Measurements from ENCODE around the gene GPR157. TPM values are rescaled to one million over a fixed set of nuclear protein-coding genes. Genes with fewer than 3 reads are reported as not detected.

GPR157 gene
- total and polyA plus RNA-seq, 2 experiments from 2014 or later = 0.81 to 3.9 TPM

DNA sequence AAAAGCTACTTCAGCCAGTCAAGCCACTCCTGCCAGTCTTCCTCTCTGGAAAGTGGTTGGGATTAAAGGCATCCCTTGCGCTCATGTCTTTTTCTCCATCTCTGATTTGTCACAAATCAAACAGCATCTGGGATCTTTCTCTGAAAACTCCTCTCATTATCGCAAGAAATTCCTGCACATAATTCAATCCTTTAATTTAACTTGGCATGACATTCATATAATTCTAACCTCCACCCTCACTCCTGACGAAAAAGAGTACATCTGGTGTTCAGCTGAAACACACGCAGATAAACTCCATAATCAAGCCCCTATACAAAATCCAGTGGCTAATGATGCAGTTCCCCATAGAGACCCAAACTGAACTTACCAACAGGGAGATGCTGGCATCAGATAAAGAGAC is 40.1 kb downstream of the GPR157 start:
- Histone ChIP-seq H3K4me2 (no peak overlapping the region), H3K27ac (ENCODE audit: low read depth) (no peak overlapping the region), H4K20me1 (replicated peaks; ENCODE audit: insufficient read depth) (no peaks in the 10 kb centered on the region), H3F3A (replicated peaks; ENCODE audit: low read depth) (no peaks in the 10 kb centered on the region), H3K4me3 (no peak overlapping the region), H3K27me3 (ENCODE audit: insufficient read depth) (no peaks in the 10 kb centered on the region), H2AFZ (no peak overlapping the region), H3K79me2 (replicated peaks; ENCODE audit: insufficient read depth) (no peaks in the 10 kb centered on the region), H3K4me1 (ENCODE audit: insufficient read depth) (no peaks in the 10 kb centered on the region), H3K36me3 (ENCODE audit: insufficient read depth) (no peaks in the 10 kb centered on the region), H3K9me2 (ENCODE audit: insufficient read depth) (no peaks in the 10 kb centered on the region)
- DNase-seq (ENCODE audit: low spot score) = no peak
- Mint-ChIP-seq H3K4me3 (no peak overlapping the region), H3K9me3 (peaks cover 27% of the 10 kb centered on the region), H3K27ac (no peak overlapping the region), H3K4me1 (no peaks in the 10 kb centered on the region), H3K27me3 (ENCODE audit: insufficient read depth, low read depth, poor library complexity) (no peaks in the 10 kb centered on the region), H3K36me3 (ENCODE audit: low read depth) (peaks cover 14% of the 10 kb centered on the region)
- no peak for TF ChIP-seq EZH2 (IDR thresholded peaks at IDR 0.05; ENCODE audit: low read depth, unreplicated experiment)
- TF ChIP-seq POLR2AphosphoS5 (IDR thresholded peaks at IDR 0.05; ENCODE audit: low read depth) = no peak
- no peak for TF ChIP-seq JUNB (IDR thresholded peaks at IDR 0.05; ENCODE audit: unreplicated experiment)
- no peak for TF ChIP-seq CREB1 (CRISPR knock-in tag; IDR thresholded peaks at IDR 0.05; ENCODE audit: low read depth)
- TF ChIP-seq REST (IDR thresholded peaks at IDR 0.05; ENCODE audit: unreplicated experiment) = no peak
- TF ChIP-seq, protein P1, sequence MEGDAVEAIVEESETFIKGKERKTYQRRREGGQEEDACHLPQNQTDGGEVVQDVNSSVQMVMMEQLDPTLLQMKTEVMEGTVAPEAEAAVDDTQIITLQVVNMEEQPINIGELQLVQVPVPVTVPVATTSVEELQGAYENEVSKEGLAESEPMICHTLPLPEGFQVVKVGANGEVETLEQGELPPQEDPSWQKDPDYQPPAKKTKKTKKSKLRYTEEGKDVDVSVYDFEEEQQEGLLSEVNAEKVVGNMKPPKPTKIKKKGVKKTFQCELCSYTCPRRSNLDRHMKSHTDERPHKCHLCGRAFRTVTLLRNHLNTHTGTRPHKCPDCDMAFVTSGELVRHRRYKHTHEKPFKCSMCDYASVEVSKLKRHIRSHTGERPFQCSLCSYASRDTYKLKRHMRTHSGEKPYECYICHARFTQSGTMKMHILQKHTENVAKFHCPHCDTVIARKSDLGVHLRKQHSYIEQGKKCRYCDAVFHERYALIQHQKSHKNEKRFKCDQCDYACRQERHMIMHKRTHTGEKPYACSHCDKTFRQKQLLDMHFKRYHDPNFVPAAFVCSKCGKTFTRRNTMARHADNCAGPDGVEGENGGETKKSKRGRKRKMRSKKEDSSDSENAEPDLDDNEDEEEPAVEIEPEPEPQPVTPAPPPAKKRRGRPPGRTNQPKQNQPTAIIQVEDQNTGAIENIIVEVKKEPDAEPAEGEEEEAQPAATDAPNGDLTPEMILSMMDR (conservative IDR thresholded peaks at IDR 0.05; ENCODE audit: low read depth in 2 of 2) = no peak
- no peak for TF ChIP-seq ETS1 (IDR thresholded peaks at IDR 0.05)
- TF ChIP-seq STAT1 (IDR thresholded peaks at IDR 0.05; ENCODE audit: unreplicated experiment) = no peak
- ATAC-seq = no peak

DNA sequence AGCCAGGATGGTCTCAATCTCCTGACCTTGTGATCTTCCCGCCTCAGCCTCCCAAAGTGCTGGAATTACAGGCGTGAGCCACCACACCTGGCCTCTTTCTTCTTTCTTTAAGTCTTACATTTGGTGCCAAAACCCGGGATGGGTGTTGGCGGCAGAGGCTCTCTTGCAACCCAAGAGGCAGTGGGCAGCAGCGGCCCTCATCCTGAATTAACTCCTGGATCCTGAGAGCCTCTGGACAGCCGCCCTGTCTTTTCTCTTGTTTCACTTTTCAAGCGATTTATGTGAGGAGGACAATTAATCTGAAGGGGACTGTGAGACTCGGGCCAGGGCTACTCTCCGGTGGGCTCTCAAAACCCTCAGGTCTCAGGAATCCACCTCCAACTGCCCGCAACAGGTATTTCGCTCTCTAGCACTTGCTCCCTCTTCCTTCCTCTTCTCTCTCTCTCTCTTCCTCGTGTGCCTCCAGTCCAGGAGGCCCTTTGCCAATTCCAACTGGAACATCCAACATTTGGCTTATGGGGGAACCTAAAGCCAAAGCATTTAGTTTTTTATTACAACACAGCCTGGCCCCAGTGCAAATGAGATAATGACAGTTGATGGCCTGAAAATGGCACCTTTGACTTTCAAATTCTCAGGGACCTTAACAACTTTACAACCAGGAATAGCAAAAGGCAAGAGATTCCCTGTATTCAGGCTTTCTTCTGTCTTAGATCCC is 41.3 kb downstream of the GPR157 start:
- Mint-ChIP-seq H3K4me1 (peaks cover 5% of the 10 kb centered on the region; the same call in 2 of the 3 replicates), H3K4me3 (no peak overlapping the region), H3K36me3 (ENCODE audit: low read depth) (peaks cover 14% of the 10 kb centered on the region), H3K27me3 (ENCODE audit: insufficient read depth, low read depth, poor library complexity) (no peaks in the 10 kb centered on the region), H3K9me3 (peaks cover 27% of the 10 kb centered on the region), H3K27ac (no peak overlapping the region)
- Histone ChIP-seq H3K27me3 (ENCODE audit: insufficient read depth) (no peaks in the 10 kb centered on the region), H3K4me1 (ENCODE audit: insufficient read depth) (no peaks in the 10 kb centered on the region; the same call in 1 of the 2 replicates), H3K36me3 (ENCODE audit: insufficient read depth) (no peaks in the 10 kb centered on the region), H3F3A (replicated peaks; ENCODE audit: low read depth) (no peaks in the 10 kb centered on the region), H3K27ac (ENCODE audit: low read depth) (no peak overlapping the region), H4K20me1 (replicated peaks; ENCODE audit: insufficient read depth) (no peaks in the 10 kb centered on the region), H3K79me2 (replicated peaks; ENCODE audit: insufficient read depth) (no peaks in the 10 kb centered on the region), H3K9me2 (ENCODE audit: insufficient read depth) (no peaks in the 10 kb centered on the region), H2AFZ (no peak overlapping the region), H3K4me3 (no peak overlapping the region), H3K4me2 (no peak overlapping the region)
- ATAC-seq = no peak
- DNase-seq (ENCODE audit: low spot score) = no peak
- no peak for TF ChIP-seq JUNB (IDR thresholded peaks at IDR 0.05; ENCODE audit: unreplicated experiment)
